Stimulated activated CD8-positive, alpha-beta memory T cell treated with anti-CD3 and anti-CD28 coated beads, Interleukin-2, amount 100 ng/mL, for 48 hours (primary cell): ENCODE results near the gene BCAS4.
"Not testable (repeated sequence)": the region's sequence is repeated elsewhere in the genome, so short reads cannot be mapped to it uniquely, and the experiment has no call there.

Source experiments
- DNase-seq, 2 donors: peaks; one replicate each; pipeline ENCODE4 v3.0.0-alpha.2; 2020; ENCODE audit warnings: low read depth in 2 of 2

The BCAS4 gene

DNA sequence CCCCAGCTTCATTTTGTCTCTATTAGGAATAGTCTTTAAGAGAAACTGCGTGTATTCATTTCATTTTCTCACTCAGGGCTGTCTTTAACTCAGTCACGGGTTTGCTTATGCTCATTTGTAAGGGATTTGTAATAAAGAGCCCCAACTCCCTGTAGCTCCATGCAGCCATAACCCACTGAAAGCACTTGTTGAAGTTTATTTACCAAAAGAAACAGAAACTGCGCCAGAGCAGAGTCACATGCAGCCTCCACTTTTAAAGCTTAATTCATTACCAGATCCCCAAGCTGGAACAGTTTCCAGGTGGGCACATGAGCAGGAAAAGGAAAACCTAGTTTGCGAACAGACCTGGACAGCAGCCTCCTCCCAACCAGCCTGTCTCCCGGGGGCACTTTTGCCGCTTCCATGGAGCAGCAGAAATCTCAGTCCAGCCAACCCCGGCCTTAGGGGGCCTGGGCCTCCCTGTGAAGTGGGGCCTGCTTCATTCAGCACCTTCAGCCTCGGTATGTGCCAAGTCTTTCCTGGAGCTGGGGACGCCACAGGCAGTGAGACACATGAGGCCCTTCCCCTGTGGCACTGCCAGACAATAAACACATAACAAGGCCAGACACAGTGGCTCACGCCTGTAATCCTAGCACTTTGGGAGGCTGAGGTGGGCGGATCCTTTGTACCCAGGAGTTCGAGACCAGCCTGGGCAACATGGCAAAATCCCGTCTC, 4.5 kb downstream of the BCAS4 start:
- no peak for DNase-seq

DNA sequence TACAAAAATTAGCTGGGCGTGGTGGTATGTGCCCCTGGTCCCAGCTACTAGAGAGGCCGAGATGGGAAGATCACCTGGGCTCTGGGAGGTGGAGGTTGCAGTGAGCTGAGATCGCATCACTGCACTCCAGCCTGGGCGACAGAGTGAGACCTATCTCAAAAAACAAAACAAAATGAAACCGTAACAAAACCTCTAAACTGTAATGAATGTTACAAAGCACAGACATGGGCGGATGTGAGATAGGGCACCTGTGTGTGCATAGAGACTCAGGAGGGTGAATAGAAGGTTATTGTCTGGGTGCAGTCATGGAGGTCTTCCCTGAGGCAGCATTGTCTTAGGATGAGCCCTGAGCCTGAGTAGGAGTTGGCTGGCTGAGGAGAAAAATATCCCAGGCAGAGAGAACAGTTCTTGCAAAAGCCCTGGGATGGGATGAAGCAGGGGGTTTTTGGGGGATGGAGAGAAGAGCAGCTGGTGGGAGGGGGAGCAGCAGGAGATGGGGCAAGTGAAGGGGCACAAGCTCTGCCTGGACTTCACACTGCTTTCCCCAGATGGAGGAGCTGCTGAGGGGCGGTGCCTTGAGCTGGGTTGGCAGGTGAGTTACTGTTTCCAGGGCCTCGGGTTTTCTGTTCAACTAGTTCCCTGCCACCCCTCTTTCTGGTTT, 5.2 kb downstream of the BCAS4 start:
- DNase-seq: no peak

DNA sequence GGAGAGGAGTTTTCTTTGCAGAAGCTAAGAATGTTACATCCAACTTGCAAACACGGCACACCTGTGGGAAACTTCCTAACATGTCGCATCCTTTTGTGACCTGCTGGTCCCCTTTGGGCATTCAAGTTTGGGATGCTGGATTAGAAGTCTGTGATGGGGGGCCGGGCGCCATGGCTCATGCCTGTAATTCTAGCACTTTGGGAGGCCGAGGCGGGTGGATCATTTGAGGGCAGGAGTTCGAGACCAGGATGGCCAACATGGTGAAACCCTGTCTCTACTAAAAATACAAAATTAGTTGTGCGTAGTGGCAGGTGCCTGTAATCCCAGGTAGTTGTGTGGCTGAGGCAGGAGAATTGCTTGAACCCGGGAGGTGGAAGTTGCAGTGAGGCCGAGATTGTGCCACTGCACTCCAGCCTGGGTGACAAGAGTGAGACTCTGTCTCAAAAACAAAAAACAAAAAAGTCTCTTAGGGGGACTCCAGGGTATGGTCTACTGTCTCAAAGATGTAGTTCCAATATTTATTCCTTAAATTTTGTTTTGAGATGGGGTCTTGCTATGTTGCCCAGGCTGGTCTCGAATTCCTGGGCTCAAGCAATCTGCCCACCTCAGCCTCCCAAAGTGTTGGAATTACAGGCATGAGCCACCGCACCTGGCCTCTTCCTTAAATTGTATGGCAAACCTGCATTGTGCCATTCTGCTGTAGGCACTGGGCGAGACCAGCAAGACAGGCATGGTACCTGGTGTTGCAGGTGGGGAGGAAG, 6.3 kb downstream of the BCAS4 start:
- DNase-seq: not testable (repeated sequence)

DNA sequence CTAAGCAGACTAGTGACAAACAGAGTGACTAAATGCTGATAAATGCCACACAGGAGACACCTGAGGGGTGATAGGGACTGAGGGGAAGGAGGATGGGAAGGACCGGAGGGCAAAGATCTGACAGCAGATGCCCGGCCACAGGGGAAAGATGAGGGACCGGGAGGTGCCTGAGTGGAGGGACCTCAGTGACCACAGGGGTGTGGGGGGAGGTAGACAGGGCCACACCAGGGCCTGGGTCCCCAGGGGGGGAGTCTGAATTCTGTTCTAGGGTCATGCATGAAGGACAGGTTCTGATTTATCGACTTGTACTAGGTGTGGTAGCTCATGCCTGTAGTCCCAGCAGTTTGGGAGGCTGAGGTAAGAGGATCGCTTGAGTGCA, 6.9 kb downstream of the BCAS4 start:
- DNase-seq: no peak

DNA sequence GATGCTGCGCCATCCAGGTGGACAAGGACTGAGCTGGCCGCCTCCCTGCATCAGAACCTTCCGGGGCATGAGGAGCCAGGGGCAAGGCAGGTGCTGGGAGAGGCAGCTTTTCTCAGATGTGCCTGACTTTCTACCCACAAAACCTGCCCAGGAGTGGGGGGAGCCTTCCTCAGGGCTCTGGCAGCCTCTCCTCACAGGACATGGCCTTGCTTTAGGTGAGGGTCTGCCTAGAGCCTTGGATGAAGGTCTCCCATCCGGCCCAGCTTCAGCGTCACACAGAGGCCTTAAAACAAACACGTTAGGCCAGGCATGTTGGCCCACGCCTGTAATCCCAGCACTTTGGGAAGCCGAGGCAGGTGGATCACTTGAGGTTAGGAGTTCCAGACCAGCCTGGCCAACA, 7.4 kb downstream of the BCAS4 start:
- DNase-seq: no peak

DNA sequence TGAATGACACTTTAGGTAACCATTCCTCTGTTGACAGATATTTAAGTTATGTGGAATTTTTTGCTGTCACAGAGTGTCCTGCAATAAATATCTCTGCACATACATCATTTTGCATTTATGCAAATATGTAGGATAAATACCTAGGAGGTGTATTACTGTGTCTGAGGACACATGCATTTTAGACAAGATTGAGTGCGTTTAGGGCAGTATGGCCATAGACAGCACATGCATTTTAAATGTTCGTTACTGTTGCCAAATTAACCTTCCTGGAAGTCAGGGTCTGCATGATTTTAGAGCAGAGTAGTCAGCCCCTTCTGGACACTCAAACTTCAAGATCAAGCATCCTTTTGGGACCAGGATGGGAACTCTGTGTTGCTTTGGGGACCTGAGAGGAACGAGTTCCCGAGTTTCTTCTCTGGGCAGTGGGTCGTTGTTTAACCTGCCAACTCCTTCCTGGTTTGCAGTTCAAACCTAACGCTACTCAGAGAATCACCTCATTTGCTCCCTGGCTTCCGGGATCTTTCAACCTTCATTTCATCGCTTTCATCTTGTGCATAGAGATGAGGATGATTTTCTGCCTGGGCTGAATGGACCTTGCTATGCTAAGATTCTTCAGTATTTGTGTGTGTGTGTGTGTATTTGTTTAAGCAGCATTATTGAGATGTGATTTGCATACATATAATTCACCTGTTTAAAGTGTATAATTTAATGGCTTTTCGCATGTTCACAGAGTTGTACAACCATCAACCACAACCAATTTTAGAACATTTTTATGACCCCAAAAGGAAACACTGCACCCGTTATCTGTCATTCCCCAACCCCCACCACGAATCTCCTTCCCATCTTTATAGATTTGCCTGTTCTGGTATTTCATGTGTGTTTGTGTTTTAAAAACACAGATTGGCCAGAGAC, 9.8 kb downstream of the BCAS4 start:
- no peak for DNase-seq

GRCh38 chr20:50805349-50805684, 10.5 kb downstream of the BCAS4 start:
- no peak for DNase-seq

DNA sequence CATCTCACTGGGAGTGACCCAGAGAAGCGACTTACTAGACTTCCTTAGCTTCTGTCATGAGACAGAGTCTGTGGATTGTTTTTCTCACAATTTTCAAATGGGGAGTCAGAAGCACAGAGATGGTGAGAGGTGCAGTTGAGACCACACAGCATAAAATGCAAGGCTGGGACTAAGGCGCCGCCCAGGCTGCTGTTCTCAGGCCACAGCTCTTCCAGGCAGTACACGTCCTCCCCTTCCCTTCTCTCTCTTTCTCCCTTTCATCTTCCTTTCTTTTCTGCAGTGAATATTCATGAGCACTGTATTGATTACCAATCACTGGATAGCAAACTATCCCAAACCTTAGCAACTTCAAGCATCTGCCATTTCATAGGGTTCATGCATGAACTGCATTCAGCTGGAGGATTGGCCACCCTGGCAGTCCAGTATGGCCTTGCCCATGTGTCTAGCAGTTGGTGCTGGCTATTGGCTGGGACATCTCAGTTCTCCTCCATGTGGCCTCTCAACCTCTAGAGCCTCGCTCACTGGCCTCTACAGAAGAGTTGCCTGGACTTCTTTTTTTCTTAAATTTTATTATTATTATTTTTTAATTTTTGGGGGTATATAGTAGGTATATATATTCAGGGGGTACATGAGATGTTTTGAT, 11.4 kb downstream of the BCAS4 start:
- no peak for DNase-seq

- no peak for DNase-seq
Observed at GRCh38 chr20:50810063-50810462, 15.2 kb downstream of the BCAS4 start.

DNA sequence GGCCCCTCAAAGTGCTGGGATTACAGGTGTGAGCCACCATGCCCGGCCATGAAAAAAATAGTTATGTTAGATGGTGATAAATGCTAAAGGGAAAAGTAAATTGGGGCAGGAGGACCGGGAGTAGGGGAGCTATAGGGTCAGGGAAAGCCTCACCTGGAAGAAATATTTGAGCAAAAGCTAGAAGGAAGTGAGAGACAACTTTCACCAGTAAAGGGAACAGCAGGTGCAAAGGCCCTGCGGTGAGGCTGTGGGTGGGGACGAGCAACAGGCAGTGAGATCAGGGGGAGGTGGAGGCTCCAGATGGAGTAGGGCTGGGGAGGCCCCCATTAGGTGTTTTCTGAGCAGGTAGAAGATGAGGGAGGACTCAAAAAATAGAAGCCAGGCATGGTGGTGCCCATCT, 16.0 kb downstream of the BCAS4 start:
- DNase-seq: no peak

DNA sequence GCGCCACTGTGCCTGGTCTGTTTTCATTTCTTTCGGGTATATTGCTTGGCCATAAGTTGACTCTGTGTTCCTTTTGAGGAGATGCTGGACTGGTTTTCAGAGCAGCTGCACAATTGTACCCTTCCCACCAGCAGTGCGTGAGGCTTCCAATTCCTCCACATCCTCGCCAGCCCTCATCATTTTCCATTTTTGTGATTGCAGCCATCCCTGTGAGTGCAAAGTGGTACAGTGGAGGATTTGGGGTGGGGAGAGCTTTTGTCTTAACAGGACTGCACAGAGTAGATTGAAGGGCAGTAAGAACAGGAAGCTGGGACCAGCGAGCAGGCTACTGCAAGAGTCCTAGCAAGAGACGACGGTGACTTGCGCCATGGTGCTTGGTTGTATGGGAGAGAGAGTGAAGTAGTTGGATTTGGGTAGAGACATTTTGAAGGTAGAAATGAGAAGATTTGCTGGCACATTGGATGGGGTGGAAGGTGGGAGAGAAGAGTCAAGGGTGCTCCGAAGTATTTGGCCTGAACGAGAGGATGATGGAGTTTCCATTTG, 18.3 kb downstream of the BCAS4 start:
- no peak for DNase-seq

DNA sequence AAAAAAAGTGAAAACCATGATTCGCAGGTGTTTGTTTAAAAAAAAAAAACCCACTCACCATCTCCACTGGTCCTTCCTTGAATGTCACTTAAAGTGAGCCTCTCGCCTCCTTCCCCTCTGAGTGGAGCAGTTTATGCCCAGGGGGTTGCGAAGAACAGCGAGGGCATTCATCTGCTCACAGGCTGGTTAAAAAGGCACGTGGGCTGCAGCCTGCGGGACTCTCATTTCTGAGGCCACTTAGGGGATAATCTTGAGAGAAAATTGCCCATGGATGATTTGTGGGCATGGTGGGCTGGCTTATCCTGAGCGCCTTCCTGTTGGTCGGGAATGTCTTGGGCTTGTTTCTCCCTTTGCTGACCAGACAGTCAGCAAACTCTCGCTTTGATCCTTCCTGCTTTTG, 18.9 kb downstream of the BCAS4 start:
- DNase-seq: no peak

DNA sequence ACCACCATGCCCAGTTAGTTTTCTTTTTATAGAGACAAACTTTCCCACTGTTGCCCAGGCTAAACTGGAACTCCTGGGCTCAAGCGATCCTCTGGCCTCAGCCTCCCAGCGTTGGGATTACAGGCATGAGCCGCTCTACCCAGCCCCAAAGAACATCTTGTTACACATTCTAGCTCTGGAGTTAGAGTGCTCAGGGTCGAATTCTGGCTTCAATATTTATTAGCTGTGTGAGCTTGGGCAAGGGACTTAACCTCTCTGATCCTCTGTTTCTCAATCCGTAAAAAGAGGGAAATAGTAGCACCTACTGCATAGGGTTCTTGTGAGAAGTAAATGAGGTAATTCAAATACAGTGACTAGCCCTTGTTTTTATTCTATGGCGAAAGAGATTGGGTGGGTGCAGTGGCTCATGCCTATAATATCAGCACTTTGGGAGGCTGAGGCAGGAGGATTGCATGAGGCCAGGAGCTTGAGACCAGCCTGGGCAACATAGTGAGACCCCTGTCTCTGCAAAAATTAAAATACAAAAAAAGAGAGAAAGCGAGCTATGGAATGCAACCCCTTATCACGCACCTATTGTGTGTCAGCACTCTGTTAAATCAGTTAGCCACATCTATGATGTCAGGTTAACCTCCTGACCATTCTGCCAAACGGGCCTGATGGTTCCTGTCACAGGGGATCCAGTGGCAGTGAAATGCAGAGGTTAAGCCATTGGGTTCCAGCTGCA, 19.7 kb downstream of the BCAS4 start:
- DNase-seq: no peak

DNA sequence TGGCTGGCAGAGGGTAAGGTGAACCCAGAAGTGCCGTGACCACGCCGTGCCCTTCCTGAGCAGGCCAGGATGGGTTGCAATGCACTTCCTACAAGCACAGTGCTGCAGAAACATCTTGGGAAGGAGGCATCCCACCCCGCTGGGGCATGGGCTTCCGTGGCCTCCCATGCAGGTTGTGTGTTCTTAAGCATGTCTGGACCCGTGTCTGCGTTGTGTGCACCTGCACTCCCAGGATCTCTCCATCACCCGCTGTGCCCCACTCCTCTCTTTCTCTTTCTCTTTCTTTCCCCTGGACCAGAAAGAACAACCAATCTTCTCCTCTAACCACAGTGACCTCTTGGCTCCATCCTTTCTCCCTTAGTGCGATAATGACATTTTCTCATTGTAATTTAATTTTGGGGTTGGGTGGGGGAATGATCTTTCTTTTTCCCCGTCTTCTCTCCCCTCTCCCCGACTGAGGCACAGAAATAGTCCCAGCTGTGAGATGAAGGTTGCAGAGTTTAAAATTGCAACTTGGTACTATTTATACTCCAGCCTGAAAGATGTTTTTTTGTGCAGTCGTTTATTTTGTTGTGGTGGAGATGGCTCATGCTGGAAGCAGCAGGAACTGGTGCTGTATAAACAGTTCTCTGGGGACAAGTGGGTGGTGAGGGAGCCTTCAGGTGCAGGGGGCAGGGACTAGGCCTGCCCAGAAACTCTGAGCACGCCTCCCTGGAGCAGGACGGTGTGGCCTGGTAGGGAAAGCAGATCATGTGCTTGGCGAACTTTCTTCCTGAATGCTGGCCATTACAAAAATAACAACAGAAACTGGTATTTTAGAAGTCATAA, 20.5 kb downstream of the BCAS4 start:
- DNase-seq: no peak

- no peak for DNase-seq
Observed at GRCh38 chr20:50817776-50818172, 22.9 kb downstream of the BCAS4 start.

- no peak for DNase-seq
Observed at GRCh38 chr20:50819349-50819748, 24.5 kb downstream of the BCAS4 start.

- DNase-seq: no peak
Observed at GRCh38 chr20:50820515-50821256, 25.8 kb downstream of the BCAS4 start.

DNA sequence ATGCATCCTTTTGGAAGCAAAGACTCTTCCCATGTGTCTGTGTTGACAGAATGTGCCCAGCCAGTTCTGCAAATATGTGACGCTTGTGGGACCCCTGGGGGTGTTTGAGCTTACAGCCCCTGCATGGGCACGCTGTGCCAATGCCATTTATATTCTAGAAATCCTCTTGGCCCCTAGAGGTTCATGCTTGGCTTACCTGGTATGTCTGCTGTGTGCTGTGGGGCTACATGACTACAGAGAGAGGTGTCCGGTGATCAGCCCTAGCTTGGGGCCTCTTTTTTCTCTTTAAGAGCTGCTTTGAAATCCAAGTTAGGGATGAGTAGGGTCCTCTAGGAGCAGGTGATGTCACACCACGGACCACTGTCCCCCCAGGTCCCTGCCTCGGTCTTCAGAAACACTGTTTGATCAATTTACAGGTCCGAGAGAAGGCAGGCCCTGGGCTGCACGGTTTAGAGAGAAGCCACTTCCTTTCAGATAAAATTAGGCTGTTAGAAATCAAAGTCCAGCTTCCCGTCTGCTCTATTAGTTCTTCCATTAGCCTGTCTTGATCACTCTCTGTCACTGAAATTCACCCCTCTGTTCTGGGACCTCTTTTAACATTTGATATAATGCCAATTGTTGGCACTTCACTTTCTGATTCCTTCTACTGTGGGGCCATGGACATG, 26.5 kb downstream of the BCAS4 start:
- DNase-seq: no peak
